ENCODE measurements around the gene F2RL3.

The F2RL3 gene

DNA sequence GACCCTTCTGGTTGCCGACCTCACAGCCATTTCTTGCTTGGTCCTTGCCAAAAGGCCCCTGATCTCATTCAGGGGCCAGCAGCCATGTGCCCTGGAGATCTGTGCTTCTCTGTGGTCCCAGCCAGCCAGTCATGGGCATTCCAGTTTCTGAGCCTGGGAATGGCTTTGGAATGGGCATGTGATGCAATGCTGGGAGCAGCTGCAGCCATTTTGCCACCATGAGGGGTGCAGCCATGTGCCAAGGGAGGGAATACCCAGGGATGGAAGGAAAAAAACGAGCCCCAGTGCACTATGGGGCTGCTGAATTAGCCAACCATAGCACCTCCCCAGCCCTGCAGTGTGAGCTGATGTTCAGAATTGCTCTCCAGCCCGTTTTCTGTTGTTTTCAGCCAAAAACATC, 26.3 kb downstream of the F2RL3 start:
- H3K27ac ChIP-seq: no peak overlapping the region
- TF ChIP-seq CTCF (conservative IDR thresholded peaks at IDR 0.05) (no peak), ZFX (IDR thresholded peaks at IDR 0.05) (no peak)

DNA sequence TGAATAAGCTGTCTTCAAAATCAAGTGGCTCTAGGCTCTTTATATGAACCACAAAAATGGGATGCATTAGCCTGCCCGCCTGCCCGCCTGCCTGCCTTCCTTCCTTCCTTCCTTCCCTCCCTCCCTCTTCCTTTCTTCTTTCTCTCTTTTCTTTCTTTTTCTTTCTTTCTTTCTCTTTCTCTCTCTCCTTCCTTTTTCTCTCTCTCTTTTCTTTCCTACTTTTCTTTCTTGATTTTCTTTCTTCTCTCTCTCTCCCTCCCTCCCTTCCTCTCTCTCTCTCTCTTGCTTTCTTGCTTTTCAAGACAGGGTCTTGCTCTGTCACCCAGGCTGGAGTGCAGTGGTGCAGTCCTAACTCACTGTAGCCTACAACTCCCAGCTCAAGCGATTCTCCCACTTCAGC, 26.9 kb downstream of the F2RL3 start:
- H3K27ac ChIP-seq: no peak overlapping the region
- no peak for TF ChIP-seq CTCF (conservative IDR thresholded peaks at IDR 0.05)
- no peak for TF ChIP-seq ZFX (IDR thresholded peaks at IDR 0.05)

GRCh38 chr19:16917401-16917800, 28.6 kb downstream of the F2RL3 start:
- no peak for TF ChIP-seq CTCF (conservative IDR thresholded peaks at IDR 0.05)
- TF ChIP-seq ZFX (IDR thresholded peaks at IDR 0.05): no peak
- H3K27ac ChIP-seq: no peak overlapping the region

DNA sequence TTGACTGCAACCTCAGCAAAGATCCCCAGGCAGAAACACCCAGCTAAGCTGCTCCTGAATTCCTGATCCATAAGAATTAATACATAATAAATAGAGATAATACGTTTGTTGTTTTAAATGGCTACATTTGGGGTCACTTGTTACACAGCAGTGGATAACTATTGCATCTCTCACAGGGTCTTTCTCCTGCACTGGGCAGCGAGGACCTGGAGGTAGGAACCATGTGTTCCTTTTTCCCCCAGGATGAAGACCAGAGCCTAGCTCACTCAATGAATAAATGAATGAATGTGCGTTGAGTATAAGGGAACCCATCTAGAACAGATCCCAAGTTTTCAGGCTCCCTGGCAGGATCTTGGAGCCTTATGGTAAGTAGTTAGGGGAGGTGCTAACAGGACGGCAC, 30.7 kb downstream of the F2RL3 start:
- H3K27ac ChIP-seq: no peak overlapping the region

DNA sequence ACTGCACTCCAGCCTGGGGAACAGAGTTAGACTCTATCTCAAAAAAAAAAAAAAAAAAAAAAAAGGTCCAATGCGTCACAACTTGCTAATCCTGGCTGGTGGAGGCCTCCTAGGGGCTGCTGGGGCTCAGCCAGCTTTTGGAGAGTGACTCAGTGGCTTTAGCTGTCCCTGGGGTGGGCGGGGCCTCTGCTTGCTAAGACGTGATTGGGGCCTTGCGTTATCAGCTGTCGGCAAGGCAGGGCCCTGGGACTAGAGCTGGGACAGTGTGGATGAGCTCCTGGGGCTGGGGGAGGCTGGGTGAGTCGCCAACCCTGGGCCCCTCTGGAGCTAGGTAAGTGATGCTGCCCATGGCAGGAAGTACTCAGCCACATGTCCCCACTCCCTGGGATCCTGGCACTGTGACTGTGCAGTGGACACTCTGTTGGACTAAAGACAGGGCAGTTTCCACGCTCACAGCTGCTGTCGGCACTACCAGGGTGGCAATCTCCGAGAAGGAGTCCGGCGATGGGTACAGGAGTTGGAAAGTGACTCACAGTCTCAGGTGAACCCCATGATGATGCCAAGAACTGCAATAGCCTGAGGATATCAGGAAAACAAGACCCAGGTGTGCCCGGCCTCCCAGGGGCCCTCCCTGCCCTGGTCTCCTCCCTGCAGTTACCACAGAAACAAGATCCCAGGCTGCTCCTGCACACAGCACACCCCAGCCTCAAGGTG, 32.2 kb downstream of the F2RL3 start:
- no peak for TF ChIP-seq CTCF (conservative IDR thresholded peaks at IDR 0.05)
- TF ChIP-seq ZFX (IDR thresholded peaks at IDR 0.05): no peak
- H3K27ac ChIP-seq: no peak overlapping the region

More for the DNA sequence above, 30.7 kb downstream of the F2RL3 start:
- TF ChIP-seq CTCF (conservative IDR thresholded peaks at IDR 0.05): no peak
- no peak for TF ChIP-seq ZFX (IDR thresholded peaks at IDR 0.05)

GRCh38 chr19:16921766-16922591, 33.2 kb downstream of the F2RL3 start:
- no peak overlapping the region for H3K27ac ChIP-seq
- TF ChIP-seq ZFX (IDR thresholded peaks at IDR 0.05) (no peak), CTCF (conservative IDR thresholded peaks at IDR 0.05) (no peak)

GRCh38 chr19:16922592-16922934, 33.8 kb downstream of the F2RL3 start:
- no peak overlapping the region for H3K27ac ChIP-seq
- TF ChIP-seq ZFX (IDR thresholded peaks at IDR 0.05) (no peak), CTCF (conservative IDR thresholded peaks at IDR 0.05) (no peak)

Data from C4-2B (cell line).